Sigmoid colon (tissue), 7 donors: ENCODE data around the gene ADAMTS12. TPM values are rescaled to one million over a fixed set of nuclear protein-coding genes. Genes with fewer than 3 reads are reported as not detected.
"Not testable (repeated sequence)": the region's sequence is repeated elsewhere in the genome, so short reads cannot be mapped to it uniquely, and the experiment has no call there.

Experiments
- DNase-seq: peaks from one replicate; pipeline ENCODE4 v3.0.0-alpha.2; 2019
- H3K27ac ChIP-seq, 4 donors: fragments of 200-600 bp; sonication (generic); one replicate each; pipeline ENCODE4 v1.5.1; 2016 to 2019; ENCODE audit warnings: mild to moderate bottlenecking in 1 of 4
- H3K27me3 ChIP-seq, 3 donors: fragments of 200-600 bp; sonication (generic); one replicate each; pipeline ENCODE4 v1.5.1; 2019; ENCODE audit warnings: mild to moderate bottlenecking in 1 of 3
- H3K36me3 ChIP-seq, 4 donors: fragments of 200-600 bp; sonication (generic); one replicate each; pipeline ENCODE4 v1.5.1; 2016 to 2019
- H3K4me1 ChIP-seq, 4 donors: fragments of 200-600 bp; sonication (generic); one replicate each; pipeline ENCODE4 v1.5.1; 2017 to 2019
- H3K4me3 ChIP-seq, 4 donors: fragments of 200-600 bp; sonication (generic); one replicate each; pipeline ENCODE4 v1.5.1; 2017 to 2019; ENCODE audit warnings: mild to moderate bottlenecking in 2 of 4, moderate library complexity in 1 of 4
- H3K9me3 ChIP-seq, 4 donors: fragments of 200-600 bp in 3 of 4; sonication (generic) in 3 of 4; one replicate each; pipeline versions ENCODE4 v1.5.1 to v1.6.1; 2013 to 2019
- EP300 ChIP-seq, 4 donors: sonication (generic); formaldehyde crosslinking; IDR thresholded peaks; one replicate each; pipeline ENCODE4 v1.6.1; 2017; ENCODE audit warnings: antibody characterized with exemption in 4 of 4
- POLR2A ChIP-seq, 2 donors: fragments of 450-650 bp; IDR thresholded peaks; one replicate each; pipeline ENCODE4 v1.6.1; 2016; ENCODE audit warnings: antibody characterized with exemption in 2 of 2, mild to moderate bottlenecking in 2 of 2, moderate library complexity in 2 of 2
- POLR2AphosphoS5 ChIP-seq, 4 donors: sonication (generic); formaldehyde crosslinking; IDR thresholded peaks; one replicate each; pipeline ENCODE4 v1.6.1; 2017; ENCODE audit warnings: antibody characterized with exemption in 4 of 4
- WGBS, 2 donors: extraction: QIAGEN DNeasy Blood & Tissue Kit; methylation state at CpG; one replicate each; pipeline ENCODE4 v1.1.7; 2013; 5-methylcytosine and 5-hydroxymethylcytosine counted together
- intact Hi-C: fragments of 100-400 bp; cut with DNase I; formaldehyde crosslinking; loops from one replicate; pipeline ENCODE4 v1.15.1; 2023
- polyA plus RNA-seq, 3 donors: library from polyadenylated mRNA; stranded (reverse); fragments of 200-250 nt; gene quantifications; one replicate each; pipeline ENCODE4 v1.2.3, GENCODE V29; 2013
- total RNA-seq, 4 donors: library from RNA; depleted of rRNA; stranded (reverse); fragments of >200 nt; gene quantifications; one replicate each; pipeline ENCODE4 v1.1.0, GENCODE V29; 2016
- TF ChIP-seq, protein P1 (sequence below), 4 experiments: fragments of 450-650 bp in 3 of 4; fragments of 200-600 bp in 1 of 4; IDR thresholded peaks; one replicate each; pipeline ENCODE4 v1.5.1; 2016 to 2019; ENCODE audit warnings: antibody characterized with exemption in 4 of 4, mild to moderate bottlenecking in 3 of 4, moderate library complexity in 2 of 4
- donor health status: healthy with polysubstance abuse.
- donor health status: Bipolar disorder and iron deficiency.
- donor health status: healthy.

The ADAMTS12 gene
- total and polyA plus RNA-seq, 7 donors = 0.42 to 5.4 (median 2.7) TPM; not detected in 1

DNA sequence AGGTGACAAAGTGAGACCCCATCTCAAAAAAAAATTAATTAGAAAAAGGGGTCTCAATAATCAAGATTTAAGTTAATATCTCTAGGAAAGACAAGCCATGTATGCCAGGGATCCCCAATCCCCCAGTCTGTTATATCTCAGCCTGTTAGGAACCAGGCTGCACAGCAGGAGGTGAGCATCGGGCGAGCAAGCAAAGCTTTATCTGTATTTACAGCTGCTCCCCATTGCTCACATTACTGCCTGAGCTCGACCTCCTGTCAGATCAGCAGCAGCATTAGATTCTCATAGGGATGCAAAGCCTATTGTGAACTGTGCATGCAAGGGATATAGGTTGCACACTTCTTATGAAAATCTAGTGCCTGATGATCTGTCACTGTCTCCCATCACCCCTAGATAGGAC lies 334.2 kb downstream of the ADAMTS12 start:
- Histone ChIP-seq H3K27me3 (no peaks in the 10 kb centered on the region), H3K27ac (no peak overlapping the region), H3K9me3 (peaks cover 0 to under 1% (median 0%) of the 10 kb centered on the region in 4 donors), H3K36me3 (no peaks in the 10 kb centered on the region), H3K4me1 (no peaks in the 10 kb centered on the region), H3K4me3 (no peak overlapping the region)
- 74 to 86% methylated on average over 3 of the region's 3 CpGs for WGBS, 2 donors
- DNase-seq = no peak
- intact Hi-C loops = no loop called here
- no peak for TF ChIP-seq POLR2AphosphoS5 (IDR thresholded peaks at IDR 0.05)
- TF ChIP-seq POLR2A (IDR thresholded peaks at IDR 0.05) = no peak
- TF ChIP-seq EP300 (IDR thresholded peaks at IDR 0.05) = no peak
- TF ChIP-seq, protein P1, sequence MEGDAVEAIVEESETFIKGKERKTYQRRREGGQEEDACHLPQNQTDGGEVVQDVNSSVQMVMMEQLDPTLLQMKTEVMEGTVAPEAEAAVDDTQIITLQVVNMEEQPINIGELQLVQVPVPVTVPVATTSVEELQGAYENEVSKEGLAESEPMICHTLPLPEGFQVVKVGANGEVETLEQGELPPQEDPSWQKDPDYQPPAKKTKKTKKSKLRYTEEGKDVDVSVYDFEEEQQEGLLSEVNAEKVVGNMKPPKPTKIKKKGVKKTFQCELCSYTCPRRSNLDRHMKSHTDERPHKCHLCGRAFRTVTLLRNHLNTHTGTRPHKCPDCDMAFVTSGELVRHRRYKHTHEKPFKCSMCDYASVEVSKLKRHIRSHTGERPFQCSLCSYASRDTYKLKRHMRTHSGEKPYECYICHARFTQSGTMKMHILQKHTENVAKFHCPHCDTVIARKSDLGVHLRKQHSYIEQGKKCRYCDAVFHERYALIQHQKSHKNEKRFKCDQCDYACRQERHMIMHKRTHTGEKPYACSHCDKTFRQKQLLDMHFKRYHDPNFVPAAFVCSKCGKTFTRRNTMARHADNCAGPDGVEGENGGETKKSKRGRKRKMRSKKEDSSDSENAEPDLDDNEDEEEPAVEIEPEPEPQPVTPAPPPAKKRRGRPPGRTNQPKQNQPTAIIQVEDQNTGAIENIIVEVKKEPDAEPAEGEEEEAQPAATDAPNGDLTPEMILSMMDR (IDR thresholded peaks at IDR 0.05) = no peak

DNA sequence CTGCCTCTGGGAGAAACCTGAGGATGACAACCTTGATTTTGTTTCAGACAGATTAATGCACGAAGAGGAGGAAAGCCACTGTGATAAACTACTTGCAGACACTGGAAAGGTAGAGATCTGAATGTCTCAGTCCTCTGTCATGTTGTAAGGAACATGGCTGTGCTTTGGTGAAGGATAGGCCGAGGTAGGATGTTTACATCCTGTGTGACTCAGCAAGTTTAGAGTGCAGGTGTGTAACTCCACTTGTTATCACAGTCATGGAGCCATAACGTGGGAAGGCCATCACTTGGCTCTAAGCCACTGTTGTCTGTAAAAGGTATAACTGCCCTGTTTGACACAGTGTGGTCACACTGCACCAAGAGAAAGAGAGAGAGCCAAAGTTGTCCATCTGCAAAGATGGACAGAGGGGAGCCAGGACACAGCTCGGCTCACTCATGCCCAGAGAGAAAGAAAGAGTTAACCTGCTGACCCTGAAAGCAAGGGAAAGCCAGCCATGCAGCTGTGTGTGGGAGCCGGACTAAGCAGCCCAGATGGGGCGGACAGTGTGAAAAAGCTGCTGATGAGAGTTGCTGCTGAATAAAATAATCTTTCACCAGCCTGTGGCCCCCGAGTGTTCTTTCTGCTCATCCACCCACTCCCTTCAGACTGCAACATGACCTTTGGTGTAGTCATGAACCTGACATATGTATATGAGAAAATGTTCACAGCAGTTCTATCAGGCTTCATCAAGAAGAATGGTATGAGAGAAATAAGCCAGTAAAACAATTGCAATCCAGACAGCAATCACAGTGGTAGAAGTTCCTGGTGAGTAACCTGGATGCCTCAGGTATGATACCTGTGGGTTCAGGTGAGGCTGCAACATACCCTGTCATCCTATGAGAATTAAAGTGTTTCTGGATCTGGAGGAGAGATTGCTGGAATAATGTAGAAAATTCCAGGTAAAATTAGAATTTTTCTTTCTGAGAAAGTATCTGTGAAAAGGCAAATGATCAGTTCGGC lies 335.2 kb downstream of the ADAMTS12 start:
- Histone ChIP-seq H3K9me3 (peaks cover 0 to 3% (median 0%) of the 10 kb centered on the region in 4 donors), H3K27ac (no peak overlapping the region), H3K4me1 (no peaks in the 10 kb centered on the region), H3K36me3 (no peaks in the 10 kb centered on the region), H3K27me3 (no peaks in the 10 kb centered on the region), H3K4me3 (no peak overlapping the region)
- DNase-seq = no peak
- WGBS, 2 donors = 54 to 67% methylated on average over 8 of the region's 8 CpGs
- no peak for TF ChIP-seq POLR2AphosphoS5 (IDR thresholded peaks at IDR 0.05)
- no peak for TF ChIP-seq EP300 (IDR thresholded peaks at IDR 0.05)
- TF ChIP-seq, protein P1 (IDR thresholded peaks at IDR 0.05) = no peak
- no peak for TF ChIP-seq POLR2A (IDR thresholded peaks at IDR 0.05)
- intact Hi-C loops = no loop called here

DNA sequence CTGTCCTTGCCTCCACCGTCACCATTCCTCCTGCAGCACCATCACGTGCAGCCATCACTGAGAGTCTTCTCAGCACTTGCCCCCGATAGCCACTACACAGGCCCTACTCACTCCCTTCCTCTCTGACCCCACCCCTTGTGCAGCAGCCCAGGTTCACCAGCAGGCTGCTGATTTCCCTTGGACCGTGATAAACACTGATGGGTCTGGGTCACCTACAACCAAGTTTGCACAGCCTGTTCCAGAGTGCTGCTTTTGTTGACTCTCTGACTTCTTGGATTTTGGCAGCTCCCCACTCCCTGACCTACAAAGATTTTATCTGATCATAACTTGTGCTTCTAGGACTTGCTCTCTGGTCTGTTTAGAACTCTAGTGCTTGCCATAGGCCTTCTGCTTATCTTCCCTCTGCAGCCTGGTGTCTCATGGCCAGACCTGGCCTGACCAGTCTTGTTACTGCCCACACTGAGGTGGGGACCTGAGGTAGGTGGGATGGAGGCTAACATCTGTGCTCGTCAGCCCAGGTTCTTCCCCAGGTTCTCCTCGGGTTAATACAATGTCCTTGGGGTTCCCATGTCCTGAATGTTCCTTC lies 341.7 kb downstream of the ADAMTS12 start:
- peaks cover 0 to 4% (median 2%) of the 10 kb centered on the region in 4 donors for H3K36me3 ChIP-seq
- no peaks in the 10 kb centered on the region for H3K27me3 ChIP-seq
- intact Hi-C loops = no loop called here
- 77 to 86% methylated on average over 6 of the region's 6 CpGs for WGBS, 2 donors
- H3K9me3 ChIP-seq = peaks cover 0 to 3% (median 0%) of the 10 kb centered on the region in 4 donors
- TF ChIP-seq POLR2AphosphoS5 (IDR thresholded peaks at IDR 0.05) (no peak), EP300 (IDR thresholded peaks at IDR 0.05) (no peak), POLR2A (IDR thresholded peaks at IDR 0.05) (no peak)
- TF ChIP-seq, protein P1 (IDR thresholded peaks at IDR 0.05) = no peak
- no peaks in the 10 kb centered on the region for H3K4me1 ChIP-seq
- no peak overlapping the region for H3K4me3 ChIP-seq
- H3K27ac ChIP-seq = no peak overlapping the region
- DNase-seq = no peak

DNA sequence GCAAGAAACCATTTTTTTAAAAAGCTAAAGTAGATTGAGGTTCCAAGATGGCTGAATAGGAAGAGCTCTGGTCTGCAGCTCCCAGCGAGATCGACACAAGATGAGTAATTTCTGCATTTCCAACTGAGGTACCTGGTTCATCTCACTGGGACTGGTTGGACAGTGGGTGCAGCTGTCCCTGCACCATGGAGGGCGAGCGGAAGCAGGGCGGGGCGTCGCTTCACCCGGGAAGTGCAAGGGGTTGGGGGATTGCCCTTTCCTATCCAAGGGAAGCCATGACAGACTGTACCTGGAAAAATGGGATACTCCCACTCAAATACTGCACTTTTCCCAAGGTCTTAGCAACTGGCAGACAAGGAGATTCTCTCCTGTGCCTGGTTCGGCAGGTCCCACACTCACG lies 352.0 kb downstream of the ADAMTS12 start:
- DNase-seq, H3K4me3 ChIP-seq, intact Hi-C loops, H3K27ac ChIP-seq, H3K4me1 ChIP-seq, H3K27me3 ChIP-seq, H3K9me3 ChIP-seq, H3K36me3 ChIP-seq: not testable (repeated sequence)
- 84 to 95% methylated on average over 10 of the region's 10 CpGs for WGBS, 2 donors

DNA sequence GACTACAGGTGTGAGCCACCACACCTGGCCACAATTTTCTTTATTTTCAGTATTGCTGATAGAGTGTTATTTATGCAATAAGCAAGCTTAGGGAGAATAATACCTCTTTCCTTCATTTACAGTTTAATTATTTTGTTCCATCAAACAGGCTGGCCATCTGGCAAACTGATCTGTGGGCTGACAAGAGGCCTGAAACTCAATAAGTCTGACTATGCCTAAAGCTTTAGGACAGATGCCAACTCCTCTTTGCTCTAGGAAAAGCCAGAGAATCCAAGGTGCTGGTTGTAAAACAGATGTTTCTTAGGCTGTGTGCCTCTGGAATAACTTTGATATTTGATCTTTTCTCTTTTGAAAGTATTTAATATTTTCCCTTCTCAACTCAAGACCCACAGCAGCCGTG lies 352.6 kb downstream of the ADAMTS12 start:
- H3K9me3 ChIP-seq = no peaks in the 10 kb centered on the region
- intact Hi-C loops = no loop called here
- H3K4me1 ChIP-seq = no peaks in the 10 kb centered on the region
- TF ChIP-seq EP300 (IDR thresholded peaks at IDR 0.05) (no peak), POLR2AphosphoS5 (IDR thresholded peaks at IDR 0.05) (no peak), POLR2A (IDR thresholded peaks at IDR 0.05) (no peak)
- TF ChIP-seq, protein P1 (IDR thresholded peaks at IDR 0.05) = no peak
- WGBS, 2 donors = 74 to 77% methylated on average over 1 of the region's 1 CpG
- H3K27me3 ChIP-seq = no peaks in the 10 kb centered on the region
- H3K27ac ChIP-seq = no peak overlapping the region
- no peak for DNase-seq
- H3K4me3 ChIP-seq = no peak overlapping the region
- H3K36me3 ChIP-seq = no peaks in the 10 kb centered on the region
